HG03558 (cell line): ENCODE results near the gene PLSCR1.

Source experiments
- ATAC-seq: cut with Tn5 transposase; IDR thresholded peaks from one replicate; pipeline ENCODE4 v1.9.1; 2021; ENCODE audit warnings: moderate number of reproducible peaks; ENCODE audit not compliant: unreplicated experiment; ENCODE audit errors: extremely low read depth

PLSCR1 gene, protein sequence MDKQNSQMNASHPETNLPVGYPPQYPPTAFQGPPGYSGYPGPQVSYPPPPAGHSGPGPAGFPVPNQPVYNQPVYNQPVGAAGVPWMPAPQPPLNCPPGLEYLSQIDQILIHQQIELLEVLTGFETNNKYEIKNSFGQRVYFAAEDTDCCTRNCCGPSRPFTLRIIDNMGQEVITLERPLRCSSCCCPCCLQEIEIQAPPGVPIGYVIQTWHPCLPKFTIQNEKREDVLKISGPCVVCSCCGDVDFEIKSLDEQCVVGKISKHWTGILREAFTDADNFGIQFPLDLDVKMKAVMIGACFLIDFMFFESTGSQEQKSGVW

DNA sequence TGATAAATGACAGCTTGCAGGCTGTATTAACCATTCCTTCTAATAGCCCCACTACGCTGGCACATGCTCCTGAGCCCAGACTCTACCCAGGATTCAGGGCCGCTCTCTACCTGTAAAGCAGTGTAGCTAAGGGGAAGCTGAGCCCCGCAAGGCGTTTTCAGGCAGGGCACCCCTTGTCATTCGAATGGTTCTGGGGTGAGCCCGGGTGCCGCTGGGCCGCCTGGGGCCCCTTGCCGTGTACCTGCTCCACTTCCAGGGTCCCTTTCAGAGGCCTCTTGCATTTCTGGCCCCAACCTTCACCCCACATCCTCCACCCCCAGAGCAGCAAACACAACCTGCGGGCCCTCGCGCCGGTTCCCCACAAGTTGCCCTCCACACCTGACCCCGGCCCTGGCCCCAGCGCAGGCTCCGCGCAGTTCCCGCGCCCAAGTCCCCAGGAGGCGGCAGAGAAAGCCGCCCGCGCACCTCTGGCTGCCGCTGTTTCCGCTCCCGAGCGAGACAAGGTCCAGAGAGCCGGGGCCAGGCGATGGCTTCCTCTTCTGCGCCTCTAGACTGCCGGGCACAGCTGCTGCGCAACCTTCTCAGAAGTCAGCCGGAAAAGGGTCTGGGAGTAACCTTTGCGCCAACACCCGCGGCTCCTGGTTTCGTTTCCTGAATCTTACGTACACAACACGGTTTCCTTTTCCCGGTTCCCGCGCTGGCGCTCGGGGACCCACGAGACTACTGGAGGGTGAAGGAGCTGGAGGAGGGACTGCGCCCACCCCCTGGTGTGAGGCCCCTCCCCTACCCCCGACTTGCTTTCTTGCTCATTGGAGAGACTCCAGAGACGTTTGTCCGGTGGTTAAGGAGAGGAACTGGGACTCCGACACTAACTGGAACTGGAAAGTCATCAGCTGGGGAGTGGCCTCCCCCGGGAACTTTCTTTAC lies at the start of gene PLSCR1:
PLSCR1 (minus strand) TSS at position 606 of the 927 bp plus-strand sequence. CDS start 8,055 bp downstream, outside the sequence.
- peak; percentile 77 for ATAC-seq

GRCh38 chr3:146593776-146594175 lies 49.4 kb upstream of the PLSCR1 start:
- no peak for ATAC-seq

DNA sequence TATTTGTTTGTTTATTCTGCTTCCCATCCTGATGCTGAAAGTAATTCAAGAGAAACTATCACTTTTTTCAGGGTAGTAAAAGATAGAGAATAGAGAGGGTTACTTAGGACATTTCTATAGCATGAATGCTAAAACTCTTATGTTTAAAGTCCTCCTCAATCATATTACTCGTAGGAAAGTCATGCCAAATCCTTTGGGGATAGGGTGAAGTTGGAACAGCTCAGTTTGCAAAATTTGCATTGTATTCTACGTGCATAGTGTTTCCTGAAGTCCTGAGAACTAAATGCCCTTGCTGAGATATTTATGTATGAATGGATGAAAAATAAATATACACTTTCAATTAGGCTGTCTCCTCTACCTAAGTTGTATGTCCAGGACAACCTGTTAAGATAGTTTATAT lies 46.1 kb upstream of the PLSCR1 start:
- no peak for ATAC-seq

DNA sequence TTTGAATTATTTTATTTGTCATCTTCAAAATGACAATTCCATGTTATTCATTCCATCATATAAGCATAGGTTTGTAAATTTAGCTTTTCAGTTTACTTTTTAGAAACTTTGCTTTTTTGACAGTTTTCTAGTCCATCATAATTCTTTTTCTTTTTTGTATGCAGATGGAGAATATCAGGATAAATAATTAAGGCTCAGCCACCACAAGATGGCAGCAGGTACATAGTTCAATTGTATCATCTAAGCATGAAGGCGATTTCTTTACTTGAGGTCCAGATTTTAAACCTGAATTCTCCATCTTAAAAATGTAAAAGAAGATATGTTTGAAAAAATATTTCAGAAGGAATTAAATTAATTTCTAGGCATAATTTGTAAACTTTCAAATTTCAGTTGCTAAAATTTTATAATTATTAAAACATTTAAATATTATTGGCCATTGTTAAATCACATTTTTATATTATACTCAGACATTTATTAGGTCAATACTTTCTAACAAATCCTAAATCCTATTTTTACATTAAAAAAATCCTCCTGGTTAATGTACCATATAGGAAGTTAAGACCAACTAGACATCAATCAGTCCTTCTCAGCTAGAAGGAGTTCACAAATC lies 45.6 kb upstream of the PLSCR1 start:
- peak; percentile 53 for ATAC-seq

DNA sequence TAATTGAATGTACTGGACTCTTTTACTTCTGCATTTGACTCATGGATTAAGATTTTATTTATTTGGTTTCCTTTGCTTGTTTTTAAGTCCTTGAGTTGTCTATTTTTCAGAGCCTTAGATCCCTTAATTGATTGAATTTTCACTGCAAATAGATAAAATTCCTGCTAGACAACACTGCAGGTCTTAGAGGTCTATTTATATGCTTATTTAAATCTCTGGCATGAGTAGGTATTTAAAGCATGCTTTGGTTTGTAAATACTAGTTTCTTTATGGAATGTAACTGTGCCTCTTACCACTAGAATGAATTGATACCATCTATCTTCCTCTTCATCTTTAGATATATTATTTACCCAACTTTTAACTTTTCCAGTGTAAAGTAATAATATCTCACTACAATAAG lies 40.7 kb upstream of the PLSCR1 start:
- ATAC-seq = no peak

- no peak for ATAC-seq
Measured at GRCh38 chr3:146581951-146582467, 37.6 kb upstream of the PLSCR1 start.

DNA sequence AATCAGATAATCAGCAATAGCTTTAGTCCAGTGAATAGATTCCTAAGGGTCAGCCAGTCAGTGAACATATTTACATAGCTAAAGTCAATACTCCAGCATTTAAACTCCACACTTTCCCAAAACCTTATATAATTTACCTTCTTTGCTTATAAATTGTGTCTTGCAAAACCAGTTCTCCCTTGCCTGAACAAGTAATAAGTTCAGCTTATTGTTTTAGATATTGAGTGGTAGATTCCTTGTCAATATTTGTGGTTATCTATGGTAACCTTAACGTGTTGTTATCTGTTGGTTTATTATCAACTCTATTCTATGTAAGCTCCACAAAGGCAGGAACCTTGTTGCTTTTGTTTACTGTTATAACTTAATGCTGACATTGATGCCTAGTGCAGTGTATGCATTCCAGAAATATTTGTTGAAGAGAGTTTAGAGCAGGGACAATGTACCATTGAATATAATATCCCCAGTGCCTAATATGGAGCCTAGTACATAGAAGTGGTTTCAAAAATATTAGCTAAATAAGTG lies 36.7 kb upstream of the PLSCR1 start:
- no peak for ATAC-seq

GRCh38 chr3:146577662-146578061 lies 33.3 kb upstream of the PLSCR1 start:
- ATAC-seq = peak; percentile 50

- no peak for ATAC-seq
Measured at GRCh38 chr3:146575636-146576035, 31.2 kb upstream of the PLSCR1 start.

GRCh38 chr3:146574173-146574572 lies 29.8 kb upstream of the PLSCR1 start:
- no peak for ATAC-seq

GRCh38 chr3:146569314-146569713 lies 24.9 kb upstream of the PLSCR1 start:
- ATAC-seq = no peak

DNA sequence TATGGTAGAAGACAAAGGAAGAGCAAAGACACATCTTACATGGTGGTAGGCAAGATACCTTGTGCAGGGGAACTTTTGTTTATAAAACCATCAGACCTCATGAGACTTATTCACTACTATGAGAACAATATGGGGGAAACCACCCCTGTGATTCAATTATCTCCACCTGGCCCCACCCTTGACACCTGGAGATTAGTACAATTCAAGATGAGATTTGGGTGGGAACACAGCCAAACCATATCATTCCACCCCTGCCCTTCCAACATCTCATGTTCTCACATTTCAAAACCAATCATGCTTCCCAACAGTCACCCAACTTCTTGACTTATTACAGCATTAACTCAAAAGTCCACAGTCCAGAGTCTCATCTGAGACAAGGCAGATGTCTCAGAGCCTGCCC lies 21.7 kb upstream of the PLSCR1 start:
- ATAC-seq = no peak

DNA sequence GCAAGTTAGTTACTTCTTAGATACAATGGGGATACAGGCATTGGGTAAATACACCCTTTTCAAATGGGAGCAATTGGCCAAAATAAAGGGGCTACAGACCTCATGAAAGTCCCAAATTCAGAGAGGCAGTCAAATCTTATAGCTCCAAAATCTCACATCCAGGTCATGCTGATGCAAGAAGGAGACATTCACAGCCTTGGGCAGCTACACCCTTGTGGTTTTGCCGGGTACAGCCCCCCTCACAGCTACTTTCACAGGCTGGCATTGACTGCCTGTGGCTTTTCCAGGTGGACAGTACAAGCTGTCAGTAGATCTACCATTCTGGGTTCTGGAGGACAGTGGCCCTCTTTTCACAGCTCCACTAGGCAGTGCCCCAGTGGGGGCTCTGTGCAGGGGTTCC lies 17.5 kb upstream of the PLSCR1 start:
- ATAC-seq = no peak

- ATAC-seq = no peak
Measured at GRCh38 chr3:146561463-146561862, 17.1 kb upstream of the PLSCR1 start.

DNA sequence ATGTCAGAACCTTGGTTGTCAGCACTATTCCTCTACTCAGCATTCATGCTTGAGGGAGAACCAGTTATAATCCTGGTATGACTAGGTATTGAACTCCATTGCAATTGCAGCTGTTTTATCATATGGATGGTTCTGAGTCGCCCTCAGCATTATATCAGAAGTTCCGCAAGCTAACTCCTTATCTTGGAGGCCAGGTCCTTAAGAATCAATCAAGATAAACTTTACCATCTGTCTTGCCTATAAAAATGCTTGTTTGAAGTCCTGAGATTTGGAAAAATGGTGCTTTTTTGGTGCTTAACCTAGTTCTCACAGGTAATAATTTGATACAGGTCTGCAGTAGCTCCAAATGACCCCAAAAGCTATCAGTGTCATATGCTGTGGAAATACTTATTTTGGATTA lies 16.3 kb upstream of the PLSCR1 start:
- no peak for ATAC-seq

- no peak for ATAC-seq
Measured at GRCh38 chr3:146559388-146559787, 15.0 kb upstream of the PLSCR1 start.

DNA sequence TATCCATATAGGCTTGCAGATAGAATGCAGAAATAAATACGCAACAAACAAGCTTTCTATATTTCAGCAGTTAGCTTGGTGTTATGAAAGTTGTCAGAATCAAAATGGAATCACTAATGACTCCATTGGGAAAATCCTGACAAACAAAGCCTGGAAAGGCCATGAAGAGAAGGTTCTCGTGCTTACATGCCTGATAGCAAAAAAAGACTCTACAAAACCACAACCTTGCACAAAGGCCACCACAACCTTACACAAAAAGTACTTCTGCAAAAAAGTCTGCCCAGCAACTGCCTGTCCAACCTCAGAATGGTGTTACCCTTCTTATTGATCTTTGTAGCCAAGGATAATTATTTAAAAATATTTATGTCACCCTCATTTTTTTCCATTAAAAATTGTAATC lies 14.4 kb upstream of the PLSCR1 start:
- no peak for ATAC-seq

DNA sequence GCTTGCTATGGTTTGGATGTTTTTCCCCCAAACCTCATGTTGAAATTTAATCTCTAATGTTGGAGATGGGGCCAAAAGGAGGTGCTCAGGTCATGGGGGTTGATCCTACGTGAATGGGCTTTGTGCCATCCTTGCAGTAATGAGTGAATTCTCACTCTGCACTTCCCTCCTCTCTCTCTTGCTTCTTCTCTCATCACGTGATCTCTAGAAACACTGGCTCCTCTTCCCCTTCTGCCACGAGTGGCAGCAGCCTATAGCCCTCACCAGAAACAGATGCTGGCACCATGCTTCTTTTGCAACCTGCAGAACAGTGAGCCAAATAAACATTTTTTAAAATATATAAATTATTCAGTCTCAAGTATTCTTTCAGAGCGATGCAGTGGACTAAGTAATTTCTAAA lies 13.3 kb upstream of the PLSCR1 start:
- no peak for ATAC-seq

GRCh38 chr3:146555311-146555710 lies 10.9 kb upstream of the PLSCR1 start:
- no peak for ATAC-seq

DNA sequence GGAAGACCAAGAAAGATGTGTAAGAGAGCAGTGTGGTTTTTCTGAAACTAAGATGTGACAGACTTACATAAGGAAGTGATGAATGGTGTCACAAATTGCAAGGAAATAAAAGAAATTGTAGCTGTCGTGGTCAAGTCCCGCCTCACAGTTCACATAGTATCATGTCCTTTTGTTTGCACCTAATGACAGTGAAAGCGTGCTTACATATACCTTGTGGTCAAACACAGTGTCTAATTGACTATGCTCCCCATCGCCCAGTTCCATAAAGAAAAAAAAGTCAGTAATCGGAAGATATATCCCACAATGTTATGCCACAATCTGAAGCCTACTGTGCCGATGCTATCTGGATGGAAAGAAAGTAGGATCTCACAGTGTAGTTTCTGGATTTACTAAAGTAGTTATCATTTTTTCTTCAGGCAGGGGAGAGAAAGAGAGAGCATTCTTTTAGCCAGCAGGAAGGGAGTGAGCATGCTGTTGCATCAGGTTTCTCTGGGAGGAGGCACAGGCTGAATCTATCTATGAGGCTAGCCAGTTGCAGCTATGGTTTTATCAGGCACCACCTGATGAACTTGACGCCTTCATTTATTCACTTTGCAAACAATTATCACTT lies 9.8 kb upstream of the PLSCR1 start:
- no peak for ATAC-seq
